Gastroesophageal sphincter (tissue), 3 donors: ENCODE measurements around the gene NBR1.

Source experiments
- POLR2A ChIP-seq, 2 donors: fragments of 450-650 bp; IDR thresholded peaks; one replicate each; pipeline ENCODE4 v1.6.1; 2017; ENCODE audit warnings: antibody characterized with exemption in 2 of 2, mild to moderate bottlenecking in 2 of 2, moderate library complexity in 1 of 2
- POLR2AphosphoS5 ChIP-seq: sonication (generic); formaldehyde crosslinking; IDR thresholded peaks from one replicate; pipeline ENCODE4 v1.6.1; 2017; ENCODE audit warnings: antibody characterized with exemption
- TF ChIP-seq, protein P1 (sequence below), 4 experiments: fragments of 200-600 bp in 2 of 4; fragments of 450-650 bp in 2 of 4; sonication (generic) in 1 of 4; IDR thresholded peaks; one replicate each; pipeline ENCODE4 v1.5.1; 2017 to 2019; ENCODE audit warnings: antibody characterized with exemption in 4 of 4, mild to moderate bottlenecking in 2 of 4, moderate library complexity in 2 of 4

DNA sequence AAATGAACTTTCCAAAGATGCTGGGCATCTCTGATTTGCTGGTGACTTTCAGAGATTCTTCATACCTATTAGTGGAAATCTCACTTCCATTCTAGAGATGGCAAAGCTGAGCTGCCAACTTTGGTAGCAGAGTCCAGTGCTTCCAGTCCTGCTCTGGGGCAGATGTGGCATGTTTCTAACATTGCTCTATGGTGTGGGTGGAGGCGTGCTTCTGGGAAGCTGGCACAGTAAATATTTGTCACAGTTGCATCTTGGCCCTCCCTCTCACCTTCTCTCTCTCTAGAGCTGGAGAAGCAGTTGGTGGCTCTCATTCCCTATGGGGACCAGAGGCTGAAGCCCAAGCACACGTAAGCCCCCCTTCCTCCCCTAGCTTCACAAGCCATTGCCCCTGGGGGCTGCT lies 42.5 kb downstream of the NBR1 start:
- TF ChIP-seq, protein P1, sequence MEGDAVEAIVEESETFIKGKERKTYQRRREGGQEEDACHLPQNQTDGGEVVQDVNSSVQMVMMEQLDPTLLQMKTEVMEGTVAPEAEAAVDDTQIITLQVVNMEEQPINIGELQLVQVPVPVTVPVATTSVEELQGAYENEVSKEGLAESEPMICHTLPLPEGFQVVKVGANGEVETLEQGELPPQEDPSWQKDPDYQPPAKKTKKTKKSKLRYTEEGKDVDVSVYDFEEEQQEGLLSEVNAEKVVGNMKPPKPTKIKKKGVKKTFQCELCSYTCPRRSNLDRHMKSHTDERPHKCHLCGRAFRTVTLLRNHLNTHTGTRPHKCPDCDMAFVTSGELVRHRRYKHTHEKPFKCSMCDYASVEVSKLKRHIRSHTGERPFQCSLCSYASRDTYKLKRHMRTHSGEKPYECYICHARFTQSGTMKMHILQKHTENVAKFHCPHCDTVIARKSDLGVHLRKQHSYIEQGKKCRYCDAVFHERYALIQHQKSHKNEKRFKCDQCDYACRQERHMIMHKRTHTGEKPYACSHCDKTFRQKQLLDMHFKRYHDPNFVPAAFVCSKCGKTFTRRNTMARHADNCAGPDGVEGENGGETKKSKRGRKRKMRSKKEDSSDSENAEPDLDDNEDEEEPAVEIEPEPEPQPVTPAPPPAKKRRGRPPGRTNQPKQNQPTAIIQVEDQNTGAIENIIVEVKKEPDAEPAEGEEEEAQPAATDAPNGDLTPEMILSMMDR (IDR thresholded peaks at IDR 0.05): no peak
- TF ChIP-seq POLR2AphosphoS5 (no peak), POLR2A (IDR thresholded peaks at IDR 0.05) (no peak)
